Activated T-cell treated with anti-CD3 and anti-CD28 coated beads for 4 hours (primary cell): ENCODE data around the gene MRPS16.

Experiments used
- DNase-seq: peaks from one replicate; pipeline ENCODE4 v3.0.0-alpha.2; 2020

MRPS16 gene

DNA sequence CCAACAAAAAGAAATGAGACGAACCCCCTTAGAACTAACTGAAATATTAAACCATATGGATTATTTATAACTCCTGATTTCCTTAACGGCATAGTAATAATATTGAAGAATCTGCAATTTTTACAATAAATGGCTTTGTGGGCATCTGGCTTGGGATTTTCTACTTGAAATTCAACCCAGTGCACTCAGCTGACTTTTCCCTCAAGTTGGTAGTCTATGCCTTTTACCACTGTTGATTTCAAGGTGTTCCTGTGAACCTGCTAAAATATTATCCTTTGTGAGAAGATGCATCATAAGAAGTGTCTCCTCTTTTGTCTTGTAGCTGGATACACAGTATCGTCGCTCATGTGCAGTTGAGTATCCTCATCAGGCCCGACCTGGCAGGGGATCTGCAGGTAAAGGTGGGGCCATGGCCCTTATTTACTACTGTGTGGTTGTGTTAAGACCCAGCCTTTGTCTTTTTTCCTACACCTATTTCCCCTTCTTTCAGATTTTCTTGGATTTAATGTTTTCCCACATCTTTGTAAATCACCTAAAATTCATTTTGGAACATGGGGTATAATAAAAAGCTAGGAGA lies 13.4 kb downstream of the MRPS16 start:
- no peak for DNase-seq

DNA sequence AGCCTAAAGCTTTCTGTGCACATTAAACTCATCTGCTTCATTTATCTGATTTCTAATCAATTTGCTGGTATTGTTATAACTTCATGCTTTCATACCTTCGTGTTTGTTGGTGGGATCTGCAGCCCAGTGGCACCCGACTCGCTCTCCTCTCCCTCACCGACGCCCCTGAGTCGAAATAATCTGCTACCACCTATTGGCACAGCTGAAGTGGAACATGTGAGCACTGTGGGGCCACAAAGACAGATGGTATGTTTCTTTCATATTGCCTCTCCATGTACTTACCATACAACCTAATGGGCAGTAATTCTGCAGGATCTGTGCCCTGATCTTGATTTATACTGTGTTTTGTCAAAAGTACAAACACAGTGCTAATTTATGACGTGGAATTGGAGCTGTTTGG lies 17.7 kb downstream of the MRPS16 start:
- DNase-seq, result no peak

DNA sequence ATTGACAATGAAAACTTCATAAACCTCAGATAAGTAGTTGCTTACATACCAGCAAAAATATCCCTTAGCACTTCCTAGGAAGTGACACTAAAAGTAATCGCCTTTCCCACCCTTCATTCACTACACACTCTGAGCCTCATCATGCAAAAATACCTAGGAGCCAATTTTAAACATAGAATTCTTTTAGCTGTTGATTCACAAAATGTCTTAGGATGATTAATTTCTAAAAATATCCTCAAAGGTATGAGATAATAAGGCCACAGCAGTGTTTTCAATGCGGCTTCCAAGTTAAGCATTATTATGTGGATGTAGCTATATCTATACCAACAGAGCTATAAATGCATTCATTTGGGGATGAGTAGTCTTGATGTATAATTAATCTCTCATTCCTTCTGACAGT lies 18.6 kb downstream of the MRPS16 start:
- DNase-seq, result no peak

DNA sequence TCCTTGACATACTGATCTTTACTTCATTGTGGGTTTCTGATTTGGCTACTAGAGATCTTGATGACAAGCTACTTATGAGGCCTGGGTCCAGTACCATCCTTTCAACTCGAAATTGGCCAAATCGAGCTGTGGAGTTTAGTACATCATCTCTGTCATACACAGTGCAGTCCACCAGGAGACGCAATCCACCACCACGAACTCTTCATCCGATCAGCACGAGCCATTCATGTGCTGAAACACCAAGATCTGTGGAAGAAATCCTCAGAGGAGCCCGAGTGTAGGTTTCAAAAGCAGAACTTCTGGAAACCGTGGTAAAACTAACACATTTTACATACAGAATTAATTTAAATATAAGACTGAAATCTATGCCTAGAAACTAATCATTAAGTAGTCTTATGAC lies 19.6 kb downstream of the MRPS16 start:
- no peak for DNase-seq

DNA sequence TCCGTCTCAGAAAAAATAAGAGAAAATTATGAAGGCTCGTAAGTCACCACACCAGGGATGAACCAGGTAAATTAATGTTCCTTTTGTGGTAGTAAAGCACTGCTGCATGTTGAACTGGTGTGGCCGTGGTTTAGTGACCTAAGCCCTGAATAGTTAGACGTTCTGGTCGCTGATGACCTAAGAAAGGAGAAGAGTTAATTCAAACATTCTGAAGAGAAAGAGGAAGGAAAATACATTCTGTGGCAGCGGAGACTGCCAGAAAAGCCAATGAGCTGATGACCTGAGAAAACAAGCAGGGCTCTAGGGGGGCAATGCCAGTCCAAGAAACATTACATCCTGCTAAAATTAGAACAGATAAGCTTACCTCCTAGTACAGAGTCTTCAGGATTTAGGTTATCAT lies 22.9 kb downstream of the MRPS16 start:
- DNase-seq, result no peak

DNA sequence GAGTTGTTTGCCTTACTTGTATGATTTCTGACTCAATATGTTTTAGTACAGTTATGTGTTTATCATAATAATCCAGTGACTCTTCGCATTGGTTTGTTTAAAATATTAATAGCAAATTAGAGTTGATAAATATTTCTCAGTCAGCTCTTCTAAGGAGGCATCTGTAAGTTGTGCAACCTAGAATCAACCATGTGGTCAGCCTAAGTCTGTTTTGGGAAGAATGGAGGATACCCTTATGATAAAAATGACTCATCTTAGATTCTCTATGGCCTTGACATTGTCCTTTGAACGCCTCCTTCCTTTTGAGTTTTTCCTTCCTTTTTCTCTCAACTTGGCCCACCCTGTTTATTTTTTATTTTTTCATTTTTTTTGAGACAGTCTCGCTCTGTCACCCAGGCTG lies 24.2 kb downstream of the MRPS16 start:
- no peak for DNase-seq

DNA sequence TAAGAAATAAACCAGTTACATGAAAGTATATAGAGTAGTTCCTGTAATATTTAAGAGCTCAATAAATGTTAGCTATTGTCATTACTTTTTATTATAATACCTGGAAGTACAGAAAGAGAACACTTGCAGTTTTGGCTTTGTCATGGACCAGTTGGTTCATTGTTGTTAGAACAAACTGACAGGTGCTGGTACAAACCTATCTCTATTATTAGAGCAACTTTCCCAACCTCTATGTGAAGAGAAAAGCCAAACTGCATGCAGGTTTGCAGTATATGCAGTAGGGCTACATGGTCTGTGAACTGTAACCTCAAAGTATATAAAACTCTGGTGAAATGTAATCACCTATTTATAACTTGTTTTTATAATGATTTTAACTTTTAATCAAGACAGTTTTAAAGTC lies 25.8 kb downstream of the MRPS16 start:
- DNase-seq, result no peak

DNA sequence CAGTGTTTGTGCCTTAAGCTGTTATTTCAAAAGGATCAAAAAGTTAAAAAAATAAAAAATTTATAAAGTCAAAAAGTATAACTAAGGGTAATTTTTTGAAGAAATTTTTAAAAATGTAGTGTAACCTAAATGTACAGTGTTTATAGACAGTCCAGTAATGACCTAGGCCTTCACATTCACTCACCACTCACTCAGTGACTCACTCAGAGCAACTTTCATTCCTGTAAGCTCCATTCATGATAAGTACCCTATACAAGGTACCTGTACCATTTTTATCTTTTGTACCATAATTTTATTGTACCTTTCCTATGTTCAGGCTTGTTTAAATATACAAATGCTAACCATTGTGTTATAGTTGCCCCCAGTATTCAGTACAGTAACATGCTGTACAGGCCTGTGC lies 26.9 kb downstream of the MRPS16 start:
- no peak for DNase-seq

DNA sequence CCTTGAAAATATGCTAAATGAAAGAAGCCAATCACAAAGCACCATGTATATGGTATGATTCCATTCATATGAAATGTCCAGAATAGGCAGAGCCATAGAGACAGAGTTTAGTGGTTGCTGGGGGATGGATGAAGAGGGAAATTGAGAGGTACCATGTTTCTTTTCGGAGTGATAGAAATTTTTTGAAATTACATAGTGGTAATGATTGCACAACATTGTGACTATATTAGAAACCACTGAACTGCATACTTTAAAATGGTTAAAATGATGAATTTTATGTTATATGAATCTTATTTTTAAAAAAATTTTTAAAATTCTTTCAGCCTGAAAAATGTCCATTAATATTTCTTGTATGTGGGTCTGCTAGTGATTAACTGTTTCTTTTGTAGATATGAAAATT lies 31.5 kb downstream of the MRPS16 start:
- DNase-seq, result no peak

DNA sequence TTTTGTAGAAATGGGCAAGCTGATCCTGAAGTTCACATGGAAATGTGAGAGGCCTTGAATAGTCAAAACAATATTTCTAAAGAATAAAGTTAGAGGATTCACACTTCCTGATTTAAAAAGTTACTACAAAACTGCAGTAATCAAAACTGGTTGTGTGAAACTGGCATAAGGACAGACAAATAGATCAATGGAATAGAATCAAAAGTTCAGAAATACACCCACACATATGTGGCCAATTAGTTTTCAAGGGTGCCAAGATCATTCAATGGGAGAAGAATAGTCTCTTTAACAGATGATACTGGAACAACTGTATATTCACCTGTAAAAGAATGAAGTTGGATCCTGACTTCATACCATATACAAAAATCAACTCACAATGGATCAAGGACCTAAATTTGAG lies 33.1 kb downstream of the MRPS16 start:
- no peak for DNase-seq

DNA sequence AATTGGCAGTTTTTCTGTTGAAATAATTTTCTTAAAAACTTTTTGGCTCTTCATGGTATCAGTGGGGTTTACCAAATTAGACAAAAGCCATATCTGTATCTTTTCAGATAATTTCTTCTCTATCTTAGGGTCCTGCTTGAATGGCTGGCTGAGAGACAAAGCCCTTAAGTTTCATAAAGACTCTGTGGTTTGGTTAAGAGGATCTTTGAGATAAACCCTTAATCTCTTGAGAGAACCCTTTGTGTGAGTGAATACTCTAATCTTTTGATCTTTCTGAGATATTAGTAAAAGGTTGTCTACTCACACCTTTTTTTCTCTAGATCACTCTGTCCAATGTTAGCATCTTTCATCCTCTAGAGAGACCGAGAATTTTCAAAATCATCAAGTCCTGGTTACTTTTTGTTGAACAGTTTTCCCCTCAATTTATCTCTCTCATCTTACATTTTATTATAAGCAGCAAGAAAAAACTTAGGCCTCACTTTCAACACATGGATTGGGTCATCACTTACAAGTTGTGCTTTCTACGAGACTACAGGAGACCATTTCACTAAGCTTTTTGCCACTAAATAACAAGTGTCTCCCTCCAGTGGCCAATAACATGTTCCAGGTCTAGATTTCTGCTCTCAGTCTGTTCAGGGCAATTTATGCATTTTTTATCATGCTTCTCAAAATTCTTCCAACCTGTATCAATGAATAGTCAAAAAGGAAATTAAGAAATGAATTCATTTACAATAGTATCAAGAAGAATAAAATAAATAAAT lies 33.8 kb downstream of the MRPS16 start:
- DNase-seq, result no peak

DNA sequence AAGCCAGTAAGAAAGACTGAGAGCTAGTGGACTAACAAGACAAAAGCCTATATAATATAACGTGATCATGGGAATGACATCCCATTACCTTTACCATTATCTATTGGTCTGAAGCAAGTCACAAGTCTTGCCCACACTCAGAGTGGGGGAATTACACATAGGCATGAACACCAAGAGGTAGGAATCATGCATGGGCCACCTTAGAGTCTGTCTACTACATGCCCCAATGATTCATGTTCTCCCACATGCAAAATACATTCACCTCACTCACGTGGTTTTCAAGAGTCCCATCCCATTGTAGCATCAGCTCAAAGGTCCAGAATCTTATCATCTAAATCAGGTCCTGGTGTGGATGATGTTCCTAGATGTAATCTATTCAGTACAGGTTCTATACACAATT lies 34.8 kb downstream of the MRPS16 start:
- no peak for DNase-seq

DNA sequence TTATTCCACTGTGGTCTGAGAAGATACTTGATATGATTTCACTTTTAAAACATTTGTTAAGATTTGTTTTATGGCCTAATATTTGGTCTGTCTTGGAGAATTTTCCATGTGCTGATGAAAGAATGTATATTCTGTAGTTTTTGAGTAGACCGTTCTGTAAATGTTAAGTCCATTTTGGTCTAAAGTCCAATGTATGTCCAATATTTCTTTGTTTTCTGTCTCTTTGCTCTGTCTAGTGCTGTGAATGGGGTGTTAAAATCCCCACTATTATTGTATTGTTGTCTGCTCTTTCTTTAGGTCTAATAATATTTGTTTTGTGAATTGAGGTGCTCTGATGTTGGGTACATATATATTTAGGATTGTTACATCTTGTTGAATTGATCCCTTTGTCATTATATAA lies 36.7 kb downstream of the MRPS16 start:
- no peak for DNase-seq

DNA sequence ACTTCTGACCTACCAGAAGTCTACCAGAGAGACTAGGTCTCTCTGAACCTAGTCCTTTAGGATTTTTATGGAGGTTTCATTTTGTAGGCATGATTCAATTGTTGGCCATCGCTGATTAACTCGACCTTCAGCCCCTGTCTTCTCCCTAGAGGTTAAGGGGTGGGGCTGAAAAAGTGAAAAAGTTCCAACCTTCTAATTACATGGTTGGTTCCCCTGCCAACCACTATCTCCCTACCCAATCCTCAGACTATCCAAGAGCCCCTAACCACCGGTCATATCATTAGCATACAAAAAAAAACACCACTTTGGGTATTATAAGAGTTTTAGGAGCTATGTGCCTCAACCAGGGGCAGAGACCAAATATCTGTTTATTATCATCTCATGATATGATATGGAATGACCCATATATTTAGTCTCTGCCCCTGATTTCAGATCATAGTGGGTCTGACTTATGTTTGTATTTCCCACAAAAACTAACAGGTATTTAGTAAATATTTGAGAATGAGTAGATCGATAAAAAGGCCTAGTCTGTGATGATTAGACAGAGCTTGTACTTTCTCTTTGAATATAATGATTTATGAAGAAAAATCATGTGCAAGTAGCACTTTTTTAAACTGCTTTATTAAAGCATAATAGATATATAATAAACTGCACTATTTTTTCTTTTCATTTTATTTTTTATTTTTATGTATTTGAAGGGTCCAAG lies 41.2 kb downstream of the MRPS16 start:
- no peak for DNase-seq

DNA sequence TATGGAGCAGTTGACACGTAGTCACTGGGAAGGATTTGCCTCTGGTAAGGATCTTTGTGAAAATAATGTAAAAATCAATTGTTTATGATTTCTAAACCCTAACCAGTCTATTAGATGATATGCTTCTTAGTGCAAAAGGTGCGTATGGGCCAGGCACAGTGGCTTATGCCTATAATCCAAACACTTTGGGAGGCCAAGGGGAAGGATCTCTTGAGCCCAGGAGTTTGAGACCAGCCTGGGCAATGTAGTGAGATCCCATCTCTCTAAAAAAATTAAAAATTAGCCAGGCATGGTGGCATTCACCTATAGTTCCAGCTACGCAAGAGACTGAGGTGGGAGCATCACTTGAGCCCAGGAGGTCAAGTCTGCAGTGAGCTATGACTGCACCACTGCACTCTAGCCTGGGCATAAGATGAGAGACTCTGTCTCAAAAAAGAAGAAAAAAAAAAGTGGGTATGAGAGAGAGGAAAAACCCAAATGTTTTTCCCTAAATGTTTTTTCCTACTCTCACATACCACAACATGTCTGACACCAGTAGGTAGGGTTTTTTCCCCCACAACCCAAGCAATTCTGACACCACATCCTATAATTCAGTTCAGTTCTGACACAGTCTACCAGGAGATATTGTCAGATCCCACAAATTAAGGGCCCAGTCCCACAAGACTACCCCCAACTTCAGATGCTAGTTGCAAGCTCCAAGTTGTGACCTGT lies 41.9 kb downstream of the MRPS16 start:
- no peak for DNase-seq

DNA sequence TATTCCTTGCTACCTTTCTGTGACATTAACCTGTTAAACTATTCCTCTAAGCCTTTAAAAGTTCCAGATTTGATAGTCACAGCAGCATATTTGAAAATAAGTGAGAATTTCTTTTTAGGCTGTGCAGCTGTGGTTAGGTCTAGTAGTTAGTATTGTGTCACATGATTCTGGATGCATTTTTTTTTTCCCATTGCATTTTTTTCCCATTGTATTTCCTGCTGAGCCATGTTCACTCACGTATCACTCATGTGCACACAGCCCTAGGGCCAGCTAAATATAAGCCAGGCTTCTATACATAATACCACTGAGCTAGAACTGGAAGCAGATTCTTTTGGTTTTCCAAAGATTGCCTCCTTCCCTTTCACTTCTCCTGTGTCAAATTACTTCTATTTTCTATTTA lies 42.7 kb downstream of the MRPS16 start:
- no peak for DNase-seq

DNA sequence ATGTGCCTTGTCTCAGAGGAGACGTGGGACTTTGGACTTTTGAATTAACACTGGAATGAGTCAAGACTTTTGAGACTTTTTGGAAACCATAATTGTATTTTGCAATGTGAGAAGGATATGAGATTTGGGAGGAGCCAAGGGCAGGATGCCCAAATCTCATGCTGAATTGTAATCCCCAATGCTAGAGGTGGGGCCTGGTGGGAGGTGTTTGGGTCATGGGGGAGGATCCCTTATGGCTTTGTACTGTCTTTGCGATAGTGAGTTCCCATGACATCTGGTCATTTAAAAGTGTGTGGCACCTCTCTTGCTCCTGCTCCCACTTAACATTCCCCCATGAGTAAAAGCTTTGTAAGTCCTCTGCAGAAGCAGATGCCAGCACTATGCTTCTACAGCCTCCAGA lies 44.6 kb downstream of the MRPS16 start:
- DNase-seq, result no peak

DNA sequence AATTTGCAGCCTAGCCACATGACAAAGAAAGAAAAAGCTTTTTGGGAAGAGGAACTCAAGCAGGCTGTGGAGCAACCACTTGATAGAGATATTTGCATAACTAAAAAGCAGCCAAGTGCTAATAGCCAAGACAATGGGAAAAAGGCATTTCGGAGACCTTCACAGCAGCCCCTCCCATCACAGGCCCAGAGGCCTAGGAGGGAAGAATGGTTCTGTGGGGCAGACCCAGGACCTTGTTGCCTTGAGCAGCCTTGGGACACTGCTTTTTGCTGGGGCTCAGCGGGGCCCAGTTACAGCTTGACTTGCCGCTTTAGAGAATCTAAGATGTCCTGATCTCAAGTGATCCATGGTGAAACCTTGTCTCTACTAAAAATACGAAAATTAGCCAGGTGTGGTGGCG lies 46.1 kb downstream of the MRPS16 start:
- DNase-seq, result no peak

DNA sequence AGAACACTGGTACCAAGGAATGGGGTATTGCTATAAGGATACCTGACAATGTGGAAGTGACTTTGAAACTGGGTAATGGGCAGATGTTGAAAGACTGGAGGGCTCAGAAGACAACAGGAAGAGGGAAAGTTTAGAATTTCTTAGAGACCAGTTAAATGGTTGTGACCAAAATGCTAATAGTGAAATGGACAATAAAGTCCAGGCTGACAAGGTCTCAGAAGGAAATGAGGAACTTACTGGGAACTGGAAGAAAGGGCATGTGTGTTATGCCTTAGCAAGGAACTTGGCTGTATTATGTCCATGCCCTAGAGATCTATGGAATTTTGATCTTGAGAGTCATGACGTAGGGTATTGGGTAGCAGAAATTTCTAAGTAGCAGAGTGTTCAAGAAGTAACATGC lies 46.6 kb downstream of the MRPS16 start:
- no peak for DNase-seq

DNA sequence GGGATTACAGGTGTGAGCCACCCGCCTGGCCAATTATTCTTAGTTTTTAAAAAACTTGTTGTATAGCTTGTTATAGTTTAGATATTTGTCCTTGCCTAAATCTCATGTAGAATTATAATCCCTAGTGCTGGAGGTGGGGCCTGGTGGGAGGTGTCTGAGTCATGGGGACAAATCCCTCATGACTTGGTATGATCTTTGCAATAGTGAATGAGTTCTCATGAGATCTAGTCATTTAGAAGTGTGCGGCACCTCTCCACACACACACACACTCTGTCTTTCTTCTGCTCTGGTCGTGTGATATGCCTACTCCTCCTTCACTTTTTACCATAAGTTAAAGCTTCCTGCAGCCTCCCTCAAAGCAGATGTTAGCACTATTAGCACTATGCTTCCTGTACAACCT lies 47.4 kb downstream of the MRPS16 start:
- DNase-seq, result no peak
